Spleen (tissue), 7 donors: ENCODE data around the gene KIF26B.

Source experiments
- POLR2A ChIP-seq, 3 donors: fragments of 450-650 bp; IDR thresholded peaks; one replicate each; pipeline ENCODE4 v1.5.1; 2017; ENCODE audit warnings: antibody characterized with exemption in 3 of 3, mild to moderate bottlenecking in 1 of 3
- POLR2AphosphoS5 ChIP-seq, 3 donors: sonication (generic); formaldehyde crosslinking; IDR thresholded peaks; one replicate each; pipeline ENCODE4 v1.5.1; 2017; ENCODE audit warnings: antibody characterized with exemption in 3 of 3
- TF ChIP-seq, protein P1 (sequence below), 11 experiments: fragments of 200-600 bp in 7 of 11; fragments of 450-650 bp in 4 of 11; sonication (generic) in 4 of 11; IDR thresholded peaks in 8 of 11; conservative IDR thresholded peaks in 3 of 11; 1 replicate in 7 of 11; 2 replicates in 4 of 11; pipeline versions ENCODE4 v1.4.0 to v1.8.0; 2016 to 2021; ENCODE audit warnings: antibody characterized with exemption in 11 of 11, inconsistent platforms in 4 of 11, mild to moderate bottlenecking in 1 of 11
- donor health status: DM: no; HTN: no; CAD: no; lungs with moderate emphysema.
- donor health status: DM: no; HTN: no; CAD: no.
- donor health status: DM: no; HTN: no; CAD: no.

DNA sequence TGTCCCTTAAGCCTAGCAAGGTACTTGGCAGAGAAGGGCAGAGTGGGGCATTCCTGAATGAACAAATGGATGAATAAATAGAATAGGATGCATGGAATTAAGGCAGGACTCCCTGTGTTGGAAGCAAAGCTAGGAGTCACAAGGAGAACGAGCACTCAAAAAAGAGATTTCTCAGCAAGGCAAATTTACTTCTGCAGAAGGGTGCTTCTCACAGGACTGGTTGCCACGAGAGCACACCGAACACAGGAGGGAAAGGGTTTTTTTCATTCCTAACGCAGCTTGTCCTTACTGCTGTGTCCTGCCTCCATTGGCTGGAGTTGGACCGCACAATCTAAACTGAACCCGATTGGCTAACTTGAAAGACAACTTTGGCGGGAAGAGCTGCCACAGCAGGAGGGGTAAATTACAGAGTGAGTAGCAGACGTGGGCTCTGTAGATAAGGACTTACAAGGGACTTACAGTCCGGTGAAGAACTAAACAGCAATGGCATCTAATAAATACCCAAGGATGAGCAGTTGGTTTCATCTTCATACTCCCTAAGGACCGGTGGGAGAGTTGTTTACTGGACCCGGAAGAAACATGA, 52.4 kb downstream of the KIF26B start:
- no peak for TF ChIP-seq POLR2AphosphoS5 (IDR thresholded peaks at IDR 0.05)
- TF ChIP-seq, protein P1, sequence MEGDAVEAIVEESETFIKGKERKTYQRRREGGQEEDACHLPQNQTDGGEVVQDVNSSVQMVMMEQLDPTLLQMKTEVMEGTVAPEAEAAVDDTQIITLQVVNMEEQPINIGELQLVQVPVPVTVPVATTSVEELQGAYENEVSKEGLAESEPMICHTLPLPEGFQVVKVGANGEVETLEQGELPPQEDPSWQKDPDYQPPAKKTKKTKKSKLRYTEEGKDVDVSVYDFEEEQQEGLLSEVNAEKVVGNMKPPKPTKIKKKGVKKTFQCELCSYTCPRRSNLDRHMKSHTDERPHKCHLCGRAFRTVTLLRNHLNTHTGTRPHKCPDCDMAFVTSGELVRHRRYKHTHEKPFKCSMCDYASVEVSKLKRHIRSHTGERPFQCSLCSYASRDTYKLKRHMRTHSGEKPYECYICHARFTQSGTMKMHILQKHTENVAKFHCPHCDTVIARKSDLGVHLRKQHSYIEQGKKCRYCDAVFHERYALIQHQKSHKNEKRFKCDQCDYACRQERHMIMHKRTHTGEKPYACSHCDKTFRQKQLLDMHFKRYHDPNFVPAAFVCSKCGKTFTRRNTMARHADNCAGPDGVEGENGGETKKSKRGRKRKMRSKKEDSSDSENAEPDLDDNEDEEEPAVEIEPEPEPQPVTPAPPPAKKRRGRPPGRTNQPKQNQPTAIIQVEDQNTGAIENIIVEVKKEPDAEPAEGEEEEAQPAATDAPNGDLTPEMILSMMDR (IDR thresholded peaks at IDR 0.05 in 8 of 11, conservative IDR thresholded peaks at IDR 0.05 in 3 of 11): no peak
- no peak for TF ChIP-seq POLR2A (IDR thresholded peaks at IDR 0.05)
